OCI-LY1 (cell line): ENCODE data around the gene ESR2.

Experiments
- H2AFZ ChIP-seq: fragments of 200-600 bp; sonication (generic), shearing (Covaris generic); 2 replicates; pipeline ENCODE4 v1.6.0; 2014; ENCODE audit warnings: antibody characterized with exemption, mild to moderate bottlenecking, low read length
- H3F3A ChIP-seq: fragments of 200-600 bp; sonication (generic), shearing (Covaris generic); 2 replicates; pipeline ENCODE4 v1.6.0; 2014; ENCODE audit warnings: mild to moderate bottlenecking, antibody characterized with exemption, low read length, moderate library complexity; ENCODE audit not compliant: insufficient read depth
- H3K27ac ChIP-seq: fragments of 200-600 bp; sonication (generic); 2 replicates; pipeline ENCODE4 v1.5.1; 2014; ENCODE audit warnings: low read length, mixed run types, mild to moderate bottlenecking, low read depth; ENCODE audit not compliant: poor library complexity, severe bottlenecking
- H3K27me3 ChIP-seq: fragments of 200-600 bp; sonication (generic); 2 replicates; pipeline ENCODE4 v1.6.0; 2014; ENCODE audit warnings: antibody characterized with exemption, mild to moderate bottlenecking, low read length, moderate library complexity; ENCODE audit not compliant: insufficient read depth
- H3K36me3 ChIP-seq: fragments of 200-600 bp; sonication (generic); 2 replicates; pipeline ENCODE4 v1.6.1; 2014; ENCODE audit warnings: mild to moderate bottlenecking, antibody characterized with exemption, low read length, moderate library complexity, mixed read lengths; ENCODE audit not compliant: insufficient read depth
- H3K4me1 ChIP-seq: fragments of 200-600 bp; sonication (generic); 2 replicates; pipeline ENCODE4 v1.5.1; 2014; ENCODE audit warnings: mild to moderate bottlenecking, low read length, moderate library complexity; ENCODE audit not compliant: insufficient read depth, severe bottlenecking
- H3K4me2 ChIP-seq: fragments of 200-600 bp; sonication (generic), shearing (Covaris generic); 2 replicates; pipeline ENCODE4 v1.6.1; 2014; ENCODE audit warnings: low read length
- H3K4me3 ChIP-seq: fragments of 200-600 bp; sonication (generic); 2 replicates; pipeline ENCODE4 v1.5.1; 2014; ENCODE audit warnings: low read length, low read depth, mild to moderate bottlenecking, mixed read lengths; ENCODE audit not compliant: poor library complexity, severe bottlenecking
- H3K79me2 ChIP-seq: fragments of 200-600 bp; shearing (Covaris generic); 2 replicates; pipeline ENCODE4 v1.6.1; 2016; ENCODE audit warnings: mixed run types, low read length, mixed read lengths; ENCODE audit not compliant: insufficient read depth
- H3K9ac ChIP-seq: fragments of 200-600 bp; sonication (generic), shearing (Covaris generic); 2 replicates; pipeline ENCODE4 v1.6.1; 2014; ENCODE audit warnings: mild to moderate bottlenecking, low read length, mixed read lengths
- H3K9me2 ChIP-seq: fragments of 200-600 bp; sonication (generic), shearing (Covaris generic); 2 replicates; pipeline ENCODE4 v1.6.1; 2014; ENCODE audit warnings: low read depth, mild to moderate bottlenecking, low read length, mixed read lengths
- H3K9me3 ChIP-seq: fragments of 200-600 bp; shearing (Covaris generic); 2 replicates; pipeline ENCODE4 v1.6.1; 2014; ENCODE audit warnings: low read length, mixed read lengths
- H4K20me1 ChIP-seq: fragments of 200-600 bp; sonication (generic), shearing (Covaris generic); 2 replicates; pipeline ENCODE4 v1.6.0; 2016; ENCODE audit warnings: mild to moderate bottlenecking, low read length; ENCODE audit not compliant: insufficient read depth
- EZH2 ChIP-seq: fragments of 200-600 bp; sonication (generic), shearing (Covaris generic); IDR thresholded peaks from 2 replicates; pipeline ENCODE4 v1.8.0; 2017; ENCODE audit warnings: borderline replicate concordance, mixed run types, mild to moderate bottlenecking, antibody characterized with exemption, low read length, moderate library complexity, mixed read lengths
- TF ChIP-seq, protein P1 (sequence below): fragments of 200-600 bp; sonication (generic), shearing (Covaris generic); IDR thresholded peaks from 2 replicates; pipeline ENCODE4 v1.5.1; 2017; ENCODE audit warnings: mild to moderate bottlenecking, antibody characterized with exemption, low read length, moderate library complexity, mixed read lengths

ESR2 gene

DNA sequence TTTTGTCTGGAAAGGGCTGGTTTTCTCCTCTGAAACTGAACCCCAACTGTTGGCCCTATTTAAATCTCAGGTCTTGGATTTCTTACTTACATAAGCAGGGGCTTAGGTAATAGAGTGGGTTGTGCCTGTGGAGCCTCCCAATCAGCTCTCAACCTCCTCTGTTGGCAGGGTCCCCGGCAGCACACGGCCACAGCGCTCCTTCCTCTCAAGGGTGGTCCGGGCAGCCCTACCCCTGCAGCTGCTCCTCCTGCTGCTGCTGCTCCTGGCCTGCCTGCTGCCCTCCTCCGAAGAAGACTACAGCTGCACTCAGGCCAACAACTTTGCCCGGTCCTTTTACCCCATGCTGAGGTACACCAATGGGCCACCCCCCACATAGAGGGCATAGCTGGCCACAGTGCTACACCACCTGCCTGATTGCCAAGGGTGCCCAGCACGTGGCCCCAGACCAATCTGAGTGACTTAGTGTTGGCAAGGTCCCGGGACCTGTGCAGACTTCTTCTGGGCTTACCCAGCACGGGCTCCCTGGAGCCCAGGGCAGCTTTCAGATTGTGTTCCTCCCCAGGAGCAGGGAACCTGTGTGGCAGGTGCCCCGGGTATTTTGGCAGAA, 68.9 kb downstream of the ESR2 start:
- Histone ChIP-seq H3K79me2 (peaks cover 19% of the 10 kb centered on the region), H3K27me3 (no peaks in the 10 kb centered on the region), H3K36me3 (peaks cover 96% of the 10 kb centered on the region), H4K20me1 (no peaks in the 10 kb centered on the region), H3K9me3 (no peaks in the 10 kb centered on the region), H3K9ac (no peak overlapping the region), H2AFZ (no peak overlapping the region), H3K4me1 (peaks cover 72% of the 10 kb centered on the region), H3F3A (no peaks in the 10 kb centered on the region), H3K27ac (peak overlapping the region; percentile 100), H3K4me3 (no peak overlapping the region), H3K9me2 (no peaks in the 10 kb centered on the region), H3K4me2 (no peak overlapping the region)
- TF ChIP-seq, protein P1, sequence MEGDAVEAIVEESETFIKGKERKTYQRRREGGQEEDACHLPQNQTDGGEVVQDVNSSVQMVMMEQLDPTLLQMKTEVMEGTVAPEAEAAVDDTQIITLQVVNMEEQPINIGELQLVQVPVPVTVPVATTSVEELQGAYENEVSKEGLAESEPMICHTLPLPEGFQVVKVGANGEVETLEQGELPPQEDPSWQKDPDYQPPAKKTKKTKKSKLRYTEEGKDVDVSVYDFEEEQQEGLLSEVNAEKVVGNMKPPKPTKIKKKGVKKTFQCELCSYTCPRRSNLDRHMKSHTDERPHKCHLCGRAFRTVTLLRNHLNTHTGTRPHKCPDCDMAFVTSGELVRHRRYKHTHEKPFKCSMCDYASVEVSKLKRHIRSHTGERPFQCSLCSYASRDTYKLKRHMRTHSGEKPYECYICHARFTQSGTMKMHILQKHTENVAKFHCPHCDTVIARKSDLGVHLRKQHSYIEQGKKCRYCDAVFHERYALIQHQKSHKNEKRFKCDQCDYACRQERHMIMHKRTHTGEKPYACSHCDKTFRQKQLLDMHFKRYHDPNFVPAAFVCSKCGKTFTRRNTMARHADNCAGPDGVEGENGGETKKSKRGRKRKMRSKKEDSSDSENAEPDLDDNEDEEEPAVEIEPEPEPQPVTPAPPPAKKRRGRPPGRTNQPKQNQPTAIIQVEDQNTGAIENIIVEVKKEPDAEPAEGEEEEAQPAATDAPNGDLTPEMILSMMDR, result no peak
- TF ChIP-seq EZH2, result no peak

DNA sequence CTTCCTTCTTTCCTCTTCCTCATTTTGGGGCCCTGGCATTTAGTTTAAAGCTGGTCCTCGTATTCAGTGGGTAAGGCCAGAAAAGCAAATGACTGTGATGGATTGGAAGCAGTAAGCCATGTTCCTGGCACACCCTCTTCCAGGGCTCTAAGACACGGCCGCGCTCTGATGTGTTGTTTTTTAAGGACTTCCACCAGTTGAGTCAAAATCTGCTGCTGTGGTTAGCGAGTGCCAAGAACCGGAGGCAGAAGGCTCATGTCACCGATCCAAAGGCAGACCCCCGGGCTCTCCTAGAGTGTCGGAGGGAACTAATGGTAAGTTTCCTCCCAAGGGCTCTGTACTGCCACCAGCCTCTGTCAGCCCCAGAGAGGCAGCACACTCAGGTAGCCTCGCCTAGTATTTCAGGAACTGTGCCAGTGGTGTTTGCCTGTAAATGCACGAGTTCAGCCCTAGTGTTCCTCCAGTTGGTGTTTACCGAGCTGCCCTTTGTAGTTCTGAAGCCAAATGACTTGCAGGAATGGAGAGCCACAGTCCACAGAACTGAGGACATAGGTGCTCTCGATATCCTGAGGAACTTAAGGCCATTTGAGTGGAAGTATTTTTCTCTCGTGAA, 72.7 kb downstream of the ESR2 start:
- Histone ChIP-seq H4K20me1 (no peaks in the 10 kb centered on the region), H3F3A (no peaks in the 10 kb centered on the region), H3K4me1 (peaks cover 72% of the 10 kb centered on the region), H3K27me3 (no peaks in the 10 kb centered on the region), H3K4me2 (peak overlapping the region; percentile 44; the same call in 1 of the 2 replicates), H2AFZ (no peak overlapping the region), H3K27ac (peak overlapping the region; percentile 100), H3K36me3 (peaks cover 94% of the 10 kb centered on the region), H3K9me3 (no peaks in the 10 kb centered on the region), H3K9me2 (no peaks in the 10 kb centered on the region), H3K4me3 (no peak overlapping the region), H3K79me2 (no peaks in the 10 kb centered on the region), H3K9ac (peak overlapping the region; percentile 57; the same call in 1 of the 2 replicates)
- no peak for TF ChIP-seq EZH2
- TF ChIP-seq, protein P1, result peak; percentile 16; the same call in 1 of the 2 replicates

DNA sequence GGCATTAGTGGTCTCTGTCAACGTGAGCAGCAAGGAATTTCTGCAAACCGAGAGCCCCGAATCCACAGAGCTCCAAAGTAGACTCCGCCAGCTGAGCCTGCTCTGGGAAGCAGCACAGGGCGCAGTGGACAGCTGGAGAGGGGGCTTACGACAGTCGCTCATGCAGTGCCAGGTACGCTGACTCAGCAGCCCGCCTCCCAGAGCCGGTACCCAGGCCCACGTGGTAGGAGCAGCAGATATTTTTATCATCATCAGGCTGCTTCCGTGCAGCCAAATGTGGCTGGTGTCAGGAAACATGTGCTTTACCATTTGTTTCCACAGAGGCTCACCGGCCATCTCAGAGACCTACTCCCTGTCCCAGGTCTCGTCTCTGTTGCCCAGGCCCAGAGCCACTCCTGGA, 73.7 kb downstream of the ESR2 start:
- H2AFZ ChIP-seq, result no peak overlapping the region
- H3K27ac ChIP-seq, result peak overlapping the region; percentile 100
- peak overlapping the region; percentile 3 for H3K4me3 ChIP-seq
- H3K4me2 ChIP-seq, result peak overlapping the region; percentile 44
- peaks cover 78% of the 10 kb centered on the region for H3K4me1 ChIP-seq
- no peaks in the 10 kb centered on the region for H3K79me2 ChIP-seq
- H3K9ac ChIP-seq, result peak overlapping the region; percentile 57
- no peaks in the 10 kb centered on the region for H4K20me1 ChIP-seq
- H3K36me3 ChIP-seq, result peaks cover 95% of the 10 kb centered on the region
- H3K9me2 ChIP-seq, result no peaks in the 10 kb centered on the region
- H3K27me3 ChIP-seq, result no peaks in the 10 kb centered on the region
- TF ChIP-seq, protein P1, result no peak
- TF ChIP-seq EZH2, result no peak
- no peaks in the 10 kb centered on the region for H3F3A ChIP-seq
- no peaks in the 10 kb centered on the region for H3K9me3 ChIP-seq
